IMR-90 (cell line): ENCODE data around the gene RFPL2. TPM values are rescaled to one million over a fixed set of nuclear protein-coding genes. Genes with fewer than 3 reads are reported as not detected.

ENCODE experiments used
- ATAC-seq: fragments of 200-7000 bp; cut with Tn5 transposase; 2 replicates; pipeline ENCODE4 v1.9.1; 2020; ENCODE audit warnings: low read depth, mild to moderate bottlenecking, moderate library complexity
- BruUV-seq: library from RNA; stranded (reverse); fragments of 400-500 nt; replicated peaks from 2 replicates; lab custom pipeline; 2021; lab: Mats Ljungman, UMichigan
- CTCF ChIA-PET: fragments of 300-600 bp; formaldehyde crosslinking; extraction: SDS; loops from one replicate; lab custom pipeline; 2021; ENCODE audit warnings: antibody characterized with exemption; lab: Yijun Ruan, JAX
- POLR2A ChIA-PET: fragments of 300-600 bp; sonication (Branson Sonifier 250); formaldehyde crosslinking; loops from one replicate; lab custom pipeline; 2022; ENCODE audit warnings: antibody characterized with exemption; ENCODE audit not compliant: unreplicated experiment; lab: Charles Lee
- DNase-seq: peaks from one replicate; pipeline ENCODE4 v3.0.0; 2013
- H2AFZ ChIP-seq: replicated peaks from 2 replicates; pipeline ENCODE3; 2013; ENCODE audit warnings: low read length, mild to moderate bottlenecking; ENCODE audit not compliant: poor library complexity
- H2AK5ac ChIP-seq: 2 replicates; pipeline ENCODE4 v1.6.1; 2013; ENCODE audit warnings: low read depth, low read length, inconsistent platforms
- H2AK9ac ChIP-seq: replicated peaks from 2 replicates; pipeline ENCODE3; 2013; ENCODE audit warnings: mild to moderate bottlenecking, low read depth, low read length, moderate library complexity; ENCODE audit not compliant: poor library complexity
- H2BK120ac ChIP-seq: 2 replicates; pipeline ENCODE4 v1.6.1; 2013; ENCODE audit warnings: low read depth, low read length, inconsistent platforms
- H2BK15ac ChIP-seq: 3 replicates; pipeline ENCODE4 v1.6.1; 2013; ENCODE audit warnings: low read depth, low read length, inconsistent platforms
- H2BK20ac ChIP-seq: 2 replicates; pipeline ENCODE4 v1.6.1; 2013; ENCODE audit warnings: low read depth, mild to moderate bottlenecking, inconsistent platforms, low read length, moderate library complexity
- H2BK5ac ChIP-seq: 2 replicates; pipeline ENCODE4 v1.6.1; 2013; ENCODE audit warnings: mild to moderate bottlenecking, low read depth, low read length, inconsistent platforms; ENCODE audit not compliant: poor library complexity, severe bottlenecking
- H3K14ac ChIP-seq: replicated peaks from 2 replicates; pipeline ENCODE4 v1.6.1; 2013; ENCODE audit warnings: low read depth, low read length, inconsistent platforms
- H3K18ac ChIP-seq: 2 replicates; pipeline ENCODE4 v1.6.1; 2013; ENCODE audit warnings: low read depth, low read length, control low read depth
- H3K23ac ChIP-seq: 2 replicates; pipeline ENCODE4 v1.6.1; 2013; ENCODE audit warnings: low read depth, low read length, inconsistent platforms
- H3K27ac ChIP-seq: 2 replicates; pipeline ENCODE4 v1.5.1; 2013; ENCODE audit warnings: mild to moderate bottlenecking, control low read depth, low read length; ENCODE audit not compliant: insufficient read depth
- H3K27me3 ChIP-seq: 2 replicates; pipeline ENCODE4 v1.6.1; 2013; ENCODE audit warnings: low read length; ENCODE audit not compliant: control insufficient read depth, insufficient read depth
- H3K36me3 ChIP-seq: 2 replicates; pipeline ENCODE4 v1.6.1; 2013; ENCODE audit warnings: low read length, mixed read lengths; ENCODE audit not compliant: control insufficient read depth, insufficient read depth
- H3K4ac ChIP-seq: 2 replicates; pipeline ENCODE4 v1.6.1; 2013; ENCODE audit warnings: low read depth, low read length, inconsistent platforms
- H3K4me1 ChIP-seq: 2 replicates; pipeline ENCODE4 v1.6.1; 2013; ENCODE audit warnings: low read length, mixed read lengths; ENCODE audit not compliant: control insufficient read depth, insufficient read depth
- H3K4me2 ChIP-seq: 2 replicates; pipeline ENCODE4 v1.6.1; 2013; ENCODE audit warnings: low read depth, mild to moderate bottlenecking, control low read depth, low read length, moderate library complexity
- H3K4me3 ChIP-seq: 2 replicates; pipeline ENCODE4 v1.5.1; 2013; ENCODE audit warnings: low read depth, mild to moderate bottlenecking, control low read depth, low read length, moderate library complexity; ENCODE audit not compliant: insufficient read depth
- H3K56ac ChIP-seq: 2 replicates; pipeline ENCODE4 v1.6.1; 2013; ENCODE audit warnings: low read length, inconsistent platforms; ENCODE audit not compliant: insufficient read depth; ENCODE audit errors: extremely low read depth
- H3K79me1 ChIP-seq, 2 experiments: 2 replicates each; pipeline ENCODE4 v1.6.1; 2013; ENCODE audit warnings: low read length in 2 of 2, inconsistent platforms in 1 of 2, low read depth in 1 of 2
- H3K9ac ChIP-seq: 2 replicates; pipeline ENCODE4 v1.6.1; 2013; ENCODE audit warnings: low read depth, low read length, control low read depth
- H3K9me1 ChIP-seq: 2 replicates; pipeline ENCODE4 v1.6.1; 2013; ENCODE audit warnings: low read length, inconsistent platforms; ENCODE audit not compliant: insufficient read depth
- H3K9me3 ChIP-seq: 2 replicates; pipeline ENCODE4 v1.6.1; 2013; ENCODE audit warnings: low read length; ENCODE audit not compliant: control insufficient read depth, insufficient read depth
- H4K20me1 ChIP-seq: 2 replicates; pipeline ENCODE4 v1.6.1; 2013; ENCODE audit warnings: low read length, inconsistent platforms; ENCODE audit not compliant: insufficient read depth
- H4K5ac ChIP-seq: 2 replicates; pipeline ENCODE4 v1.6.1; 2013; ENCODE audit warnings: mild to moderate bottlenecking, low read depth, low read length, control low read depth
- H4K8ac ChIP-seq, 2 experiments: 2 replicates each; pipeline ENCODE4 v1.6.1; 2013; ENCODE audit warnings: low read depth in 2 of 2, low read length in 2 of 2, control low read depth in 1 of 2, inconsistent platforms in 1 of 2
- H4K91ac ChIP-seq: 2 replicates; pipeline ENCODE4 v1.6.1; 2013; ENCODE audit warnings: low read depth, low read length, inconsistent platforms; ENCODE audit not compliant: insufficient read depth
- BHLHE40 ChIP-seq: fragments of 150-350 bp; IDR thresholded peaks from 2 replicates; pipeline ENCODE4 v1.6.1; 2016; ENCODE audit warnings: mild to moderate bottlenecking, low read depth, low read length
- CEBPB ChIP-seq: IDR thresholded peaks from 2 replicates; pipeline ENCODE4 v1.6.1; 2012; ENCODE audit warnings: low read depth, low read length, improper control_type of control experiment
- CHD1 ChIP-seq: IDR thresholded peaks from 2 replicates; pipeline ENCODE4 v1.6.1; 2012; ENCODE audit warnings: low read depth, low read length, improper control_type of control experiment
- CTCF ChIP-seq: conservative IDR thresholded peaks from 2 replicates; pipeline ENCODE4 v1.5.1; 2012; ENCODE audit warnings: mild to moderate bottlenecking, low read depth, low read length, improper control_type of control experiment
- ELK1 ChIP-seq: fragments of 150-350 bp; IDR thresholded peaks from 2 replicates; pipeline ENCODE4 v1.6.1; 2016; ENCODE audit warnings: low read depth, mild to moderate bottlenecking, low read length, moderate library complexity, borderline replicate concordance
- FOS ChIP-seq: fragments of 150-350 bp; IDR thresholded peaks from 2 replicates; pipeline ENCODE4 v1.6.1; 2016; ENCODE audit warnings: low read depth, low read length
- MAFK ChIP-seq: IDR thresholded peaks from 2 replicates; pipeline ENCODE4 v1.6.1; 2012; ENCODE audit warnings: low read depth, low read length, improper control_type of control experiment
- MAZ ChIP-seq: IDR thresholded peaks from 2 replicates; pipeline ENCODE4 v1.6.1; 2012; ENCODE audit warnings: low read depth, mild to moderate bottlenecking, low read length, improper control_type of control experiment, moderate library complexity, borderline replicate concordance
- MXI1 ChIP-seq: IDR thresholded peaks from 2 replicates; pipeline ENCODE4 v1.6.1; 2012; ENCODE audit warnings: low read depth, mild to moderate bottlenecking, low read length, moderate library complexity, borderline replicate concordance
- POLR2A ChIP-seq: IDR thresholded peaks from 2 replicates; pipeline ENCODE4 v1.6.1; 2012; ENCODE audit warnings: mild to moderate bottlenecking, low read depth, low read length
- RAD21 ChIP-seq: IDR thresholded peaks from 2 replicates; pipeline ENCODE4 v1.6.1; 2012; ENCODE audit warnings: low read length, improper control_type of control experiment
- RCOR1 ChIP-seq: IDR thresholded peaks from 2 replicates; pipeline ENCODE4 v1.6.1; 2012; ENCODE audit warnings: mild to moderate bottlenecking, low read length, improper control_type of control experiment; ENCODE audit not compliant: insufficient replicate concordance
- RFX5 ChIP-seq: IDR thresholded peaks from 2 replicates; pipeline ENCODE4 v1.8.0; 2012; ENCODE audit warnings: low read depth, mild to moderate bottlenecking, low read length, moderate library complexity
- WGBS, 2 experiments: methylation state at CpG; one replicate each; pipeline versions ENCODE4 v1.1.5 to v1.1.7; 2013; ENCODE audit warnings: missing lambda C conversion rate in 2 of 2; ENCODE audit not compliant: insufficient read length in 1 of 2; ENCODE audit errors: extremely low coverage in 2 of 2; 5-methylcytosine and 5-hydroxymethylcytosine counted together
- dilution Hi-C: fragments of 300-500 bp; cut with HindIII; formaldehyde crosslinking; loops from one replicate; pipeline ENCODE4 v1.14.3; 2018; ENCODE audit warnings: low sequenced_read_pairs; ENCODE audit not compliant: unreplicated experiment
- in situ Hi-C: fragments of 300-500 bp; cut with MboI; formaldehyde crosslinking; loops from 3 replicates; pipeline ENCODE4 v1.14.3; 2019; ENCODE audit warnings: low sequenced_read_pairs, inconsistent platforms, mixed read lengths
- intact Hi-C: fragments of 100-400 bp; cut with micrococcal nuclease; formaldehyde crosslinking; loops from 2 replicates; pipeline ENCODE4 v1.10.0; 2022
- polyA plus RNA-seq, 3 experiments: library from polyadenylated mRNA; depleted of rRNA; stranded (reverse); fragments of >200 nt; gene quantifications; 2 replicates each; pipeline ENCODE4 v1.2.3, GENCODE V29; 2012; ENCODE audit warnings: low replicate concordance in 1 of 3
- total RNA-seq: library from RNA; depleted of rRNA; stranded (reverse); fragments of >200 nt; gene quantifications from 2 replicates; pipeline ENCODE4 v1.2.3, GENCODE V29; 2012
- TF ChIP-seq, protein P1 (sequence below): fragments of 150-350 bp; IDR thresholded peaks from 2 replicates; pipeline ENCODE4 v1.6.1; 2017; ENCODE audit warnings: mild to moderate bottlenecking, antibody characterized with exemption, low read length, low read depth

The RFPL2 gene
- total and polyA plus RNA-seq, 2 of the 4 experiments (the other 2 are of a cell fraction), result not detected

DNA sequence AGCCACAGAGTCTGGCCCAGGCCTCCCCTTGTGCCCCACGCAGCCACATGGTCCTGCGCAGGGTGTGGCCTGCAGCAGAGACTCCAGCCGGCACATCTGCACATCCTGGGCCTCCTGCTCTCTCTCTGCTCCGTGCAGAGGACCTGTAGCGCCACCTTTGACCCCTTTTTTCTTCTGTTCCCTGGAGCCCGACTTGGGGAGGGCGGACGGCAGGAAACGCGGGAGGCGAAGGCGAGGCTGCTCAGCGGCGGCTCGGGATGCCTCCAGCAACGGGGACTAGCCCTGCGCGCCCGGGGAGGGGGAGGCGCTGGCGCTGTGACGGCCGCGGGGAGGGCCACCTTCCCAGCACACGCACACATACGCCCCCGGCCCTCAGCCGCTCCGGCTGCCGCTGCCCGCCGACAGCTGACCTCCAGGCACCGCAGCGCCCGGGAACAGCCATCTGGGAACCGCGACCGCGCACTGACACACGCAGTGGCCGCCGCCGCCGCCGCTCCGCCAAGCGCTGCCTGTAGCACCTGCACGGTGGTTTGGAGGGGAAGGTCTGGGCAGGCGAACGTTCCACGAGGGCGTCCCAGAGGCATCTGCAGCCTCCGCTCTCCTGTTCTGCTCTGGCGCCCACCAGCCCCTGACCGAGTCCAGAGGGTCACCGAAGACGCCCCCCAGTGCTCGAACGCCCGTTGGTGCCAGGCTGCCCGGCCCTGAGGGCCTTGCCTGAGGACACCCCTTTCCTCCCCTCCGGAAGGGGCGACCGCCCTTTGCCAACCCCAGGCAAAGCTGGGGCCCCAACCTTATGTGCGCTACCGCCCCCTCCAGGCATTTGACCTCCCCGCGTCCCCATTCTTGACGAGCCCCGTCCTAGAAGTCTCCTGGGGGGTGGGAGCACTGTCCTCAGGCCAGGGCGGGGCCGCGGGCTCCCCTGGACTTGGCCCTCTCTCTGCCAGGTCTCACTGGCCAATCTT is 28.9 kb downstream of the RFPL2 start:
- dilution Hi-C loops (no loop called here), intact Hi-C loops (loop anchor here (5.0 kb wide), 1 partner anchor 746 kb away; no protein-coding TSS in a partner anchor), in situ Hi-C loops (no loop called here)
- Histone ChIP-seq H4K91ac (no peak overlapping the region), H3K79me1 (no peaks in the 10 kb centered on the region), H3K18ac (no peak overlapping the region), H2BK5ac (no peak overlapping the region), H3K9me3 (no peaks in the 10 kb centered on the region), H3K56ac (no peak overlapping the region), H2BK15ac (no peak overlapping the region), H3K4ac (no peak overlapping the region), H3K14ac (no peak overlapping the region), H2AK9ac (no peak overlapping the region), H2AK5ac (no peak overlapping the region), H3K9ac (no peak overlapping the region), H3K23ac (no peak overlapping the region), H3K4me1 (no peaks in the 10 kb centered on the region), H2AFZ (no peak overlapping the region), H4K8ac (no peak overlapping the region), H3K27ac (no peak overlapping the region), H2BK20ac (no peak overlapping the region), H3K27me3 (peaks cover 3% of the 10 kb centered on the region; the same call in 1 of the 2 replicates), H4K20me1 (no peaks in the 10 kb centered on the region), H3K9me1 (no peaks in the 10 kb centered on the region), H3K36me3 (no peaks in the 10 kb centered on the region), H3K4me3 (no peak overlapping the region), H2BK120ac (no peak overlapping the region), H4K5ac (no peak overlapping the region), H3K4me2 (no peak overlapping the region)
- ATAC-seq (no peak), DNase-seq (no peak)
- 4% methylated on average over 19 of the region's 73 CpGs; no CpG with 5 or more reads in 1 of the 2 experiments for whole genome bisulfite sequencing, 2 experiments
- no TSS peak for BruUV-seq
- POLR2A ChIA-PET, result interaction anchor here (0.6 kb wide), 1 partner anchor 225 kb away, joined by 14 read pairs; no protein-coding TSS in a partner anchor
- CTCF ChIA-PET, result no interaction called here
- TF ChIP-seq MAFK (no peak), BHLHE40 (no peak), CHD1 (no peak), CTCF (no peak), MAZ (no peak), POLR2A (no peak), RFX5 (no peak), CEBPB (no peak), FOS (no peak), RCOR1 (no peak), RAD21 (no peak), MXI1 (no peak), ELK1 (no peak)
- TF ChIP-seq, protein P1, sequence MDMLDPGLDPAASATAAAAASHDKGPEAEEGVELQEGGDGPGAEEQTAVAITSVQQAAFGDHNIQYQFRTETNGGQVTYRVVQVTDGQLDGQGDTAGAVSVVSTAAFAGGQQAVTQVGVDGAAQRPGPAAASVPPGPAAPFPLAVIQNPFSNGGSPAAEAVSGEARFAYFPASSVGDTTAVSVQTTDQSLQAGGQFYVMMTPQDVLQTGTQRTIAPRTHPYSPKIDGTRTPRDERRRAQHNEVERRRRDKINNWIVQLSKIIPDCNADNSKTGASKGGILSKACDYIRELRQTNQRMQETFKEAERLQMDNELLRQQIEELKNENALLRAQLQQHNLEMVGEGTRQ, result no peak
